ENCODE data around the gene GPX4. TPM values are rescaled to one million over a fixed set of nuclear protein-coding genes. Genes with fewer than 3 reads are reported as not detected.

GPX4 gene
- total and polyA plus RNA-seq, 2 donors (not counting 1 experiment from before 2014, with no cell fraction given), result 213 to 317 TPM

DNA sequence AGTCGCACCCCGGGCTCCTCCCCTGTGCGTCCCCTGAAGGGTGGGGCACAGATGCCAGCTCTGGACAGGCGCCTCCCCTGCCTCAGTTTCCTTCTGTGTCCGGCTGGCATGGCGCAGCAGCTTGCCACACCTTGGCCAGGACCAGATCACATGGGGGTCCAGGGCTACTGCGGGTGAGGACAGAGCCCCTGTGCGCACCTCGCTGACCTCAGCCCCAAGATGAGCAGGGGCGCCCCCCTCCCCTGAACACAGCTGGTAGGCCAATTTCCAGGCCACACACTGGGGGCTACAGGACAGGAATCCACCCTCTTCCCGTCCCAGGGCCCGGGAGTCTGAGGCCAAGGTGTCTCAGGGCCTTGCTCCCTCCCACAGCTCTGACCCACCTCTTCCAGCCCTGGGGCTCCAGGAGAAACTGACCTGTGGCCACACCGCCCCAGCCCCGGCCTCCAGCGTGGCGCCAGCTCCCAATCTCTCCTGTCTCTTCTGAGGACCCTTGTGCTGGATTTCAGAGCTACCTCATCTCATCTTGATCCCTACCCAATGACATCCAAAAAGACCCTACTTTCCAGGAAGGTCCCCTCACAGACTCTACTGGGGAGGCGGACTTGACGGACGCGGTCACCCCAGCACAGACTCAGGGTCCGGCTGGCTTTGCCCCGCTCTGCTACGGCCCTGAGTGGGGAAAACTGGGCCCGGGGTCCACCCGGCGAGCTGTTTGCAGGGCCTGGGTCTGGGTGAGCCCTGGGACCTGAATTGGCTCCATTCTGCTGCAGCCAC lies 42.0 kb downstream of the GPX4 start:
- Mint-ChIP-seq H3K4me3 (no peak overlapping the region), H3K4me1 (no peaks in the 10 kb centered on the region), H3K27me3 (no peaks in the 10 kb centered on the region), H3K27ac (no peak overlapping the region), H3K9me3 (ENCODE audit: insufficient read depth) (peaks cover 4% of the 10 kb centered on the region)
- H3K4me2 ChIP-seq (replicated peaks; ENCODE audit: low read depth, low read length, poor library complexity, severe bottlenecking), result no peak overlapping the region
- H3K79me2 ChIP-seq (ENCODE audit: control insufficient read depth, insufficient read depth, low read length), result peaks cover 9% of the 10 kb centered on the region
- DNase-seq (no peak), ATAC-seq (ENCODE audit: low read depth) (no peak)
- H3K9me3 ChIP-seq (ENCODE audit: control extremely low read depth in 1 of 3, control insufficient read depth in 2 of 3, insufficient read depth in 1 of 3, low read length in 2 of 3), result peaks cover 0 to 3% (median 0%) of the 10 kb centered on the region in 3 donors
- ChIA-PET CTCF (no interaction called here), POLR2A (no interaction called here)
- no peaks in the 10 kb centered on the region for H3K27me3 ChIP-seq (replicated peaks in 1 of 4; ENCODE audit: control extremely low read depth in 1 of 4, control insufficient read depth in 3 of 4, insufficient read depth in 4 of 4, low read length in 3 of 4)
- intact Hi-C loops (cut with micrococcal nuclease), result no loop called here
- H2AFZ ChIP-seq (ENCODE audit: insufficient read depth, low read depth, low read length, poor library complexity, severe bottlenecking), result no peak overlapping the region
- no peak overlapping the region for H3K27ac ChIP-seq (ENCODE audit: low read length in 2 of 2)
- no peak overlapping the region for H3K9ac ChIP-seq (ENCODE audit: low read length)
- no peak overlapping the region for H3K4me3 ChIP-seq (ENCODE audit: control extremely low read depth in 1 of 5, extremely low read depth in 1 of 5, insufficient read depth in 1 of 5, low read depth in 2 of 5, low read length in 4 of 5)
- no peak for TF ChIP-seq EZH2 (IDR thresholded peaks at IDR 0.05; ENCODE audit: borderline replicate concordance, insufficient read depth, low read depth, low read length, poor library complexity, severe bottlenecking)
- no peak for TF ChIP-seq CTCF (IDR thresholded peaks at IDR 0.05)
- H4K20me1 ChIP-seq (ENCODE audit: control insufficient read depth, insufficient read depth, low read length, poor library complexity, severe bottlenecking), result peaks cover 23% of the 10 kb centered on the region
- peaks cover 1 to 27% of the 10 kb centered on the region in 2 experiments for H3K36me3 ChIP-seq (replicated peaks in 1 of 2; ENCODE audit: control extremely low read depth in 1 of 2, control insufficient read depth in 1 of 2, extremely low read depth in 1 of 2, insufficient read depth in 2 of 2, low read length in 1 of 2)
- H3K4me1 ChIP-seq (ENCODE audit: control insufficient read depth in 2 of 2, insufficient read depth in 2 of 2, low read length in 2 of 2), result no peaks in the 10 kb centered on the region
- 94% methylated on average over 26 of the region's 26 CpGs for WGBS (ENCODE audit: insufficient coverage)

GRCh38 chr19:1146412-1146699 lies 42.6 kb downstream of the GPX4 start:
- Histone ChIP-seq H3K36me3 (replicated peaks in 1 of 2; ENCODE audit: control extremely low read depth in 1 of 2, control insufficient read depth in 1 of 2, extremely low read depth in 1 of 2, insufficient read depth in 2 of 2, low read length in 1 of 2) (peaks cover 1 to 27% of the 10 kb centered on the region in 2 experiments), H3K27me3 (replicated peaks in 1 of 4; ENCODE audit: control extremely low read depth in 1 of 4, control insufficient read depth in 3 of 4, insufficient read depth in 4 of 4, low read length in 3 of 4) (no peaks in the 10 kb centered on the region), H3K27ac (ENCODE audit: low read length in 2 of 2) (no peak overlapping the region), H3K9ac (ENCODE audit: low read length) (no peak overlapping the region), H2AFZ (ENCODE audit: insufficient read depth, low read depth, low read length, poor library complexity, severe bottlenecking) (no peak overlapping the region), H4K20me1 (ENCODE audit: control insufficient read depth, insufficient read depth, low read length, poor library complexity, severe bottlenecking) (peaks cover 28% of the 10 kb centered on the region), H3K79me2 (ENCODE audit: control insufficient read depth, insufficient read depth, low read length) (peaks cover 9% of the 10 kb centered on the region), H3K4me3 (ENCODE audit: control extremely low read depth in 1 of 5, extremely low read depth in 1 of 5, insufficient read depth in 1 of 5, low read depth in 2 of 5, low read length in 4 of 5) (no peak overlapping the region), H3K4me2 (replicated peaks; ENCODE audit: low read depth, low read length, poor library complexity, severe bottlenecking) (no peak overlapping the region), H3K4me1 (ENCODE audit: control insufficient read depth in 2 of 2, insufficient read depth in 2 of 2, low read length in 2 of 2) (no peaks in the 10 kb centered on the region), H3K9me3 (ENCODE audit: control extremely low read depth in 1 of 3, control insufficient read depth in 2 of 3, insufficient read depth in 1 of 3, low read length in 2 of 3) (peaks cover 0 to 2% (median 0%) of the 10 kb centered on the region in 3 donors)
- CTCF ChIA-PET, result no interaction called here
- Mint-ChIP-seq H3K27me3 (no peaks in the 10 kb centered on the region), H3K4me1 (no peaks in the 10 kb centered on the region), H3K27ac (no peak overlapping the region), H3K4me3 (no peak overlapping the region), H3K9me3 (ENCODE audit: insufficient read depth) (peaks cover 4% of the 10 kb centered on the region)
- TF ChIP-seq EZH2 (IDR thresholded peaks at IDR 0.05; ENCODE audit: borderline replicate concordance, insufficient read depth, low read depth, low read length, poor library complexity, severe bottlenecking) (no peak), CTCF (IDR thresholded peaks at IDR 0.05) (no peak)
- POLR2A ChIA-PET, result no interaction called here
- ATAC-seq (ENCODE audit: low read depth) (no peak), DNase-seq (no peak)
- intact Hi-C loops (cut with micrococcal nuclease), result no loop called here
- WGBS (ENCODE audit: insufficient coverage), result 92% methylated on average over 13 of the region's 13 CpGs
